GDM1 (cell line): Measurements from ENCODE around the gene OR2T29.
"Not testable (repeated sequence)": the region's sequence is repeated elsewhere in the genome, so short reads cannot be mapped to it uniquely, and the experiment has no call there.

Experiments used
- DNase-seq: peaks from one replicate; lab custom pipeline; 2025; lab: John Stamatoyannopoulos, UW

OR2T29 gene

GRCh38 chr1:248562672-248563071 is at the start of gene OR2T29:
Gene OR2T29 (minus strand): TSS chr1:248562772. CDS start chr1:248559491, 3,281 bp downstream.
- DNase-seq: not testable (repeated sequence)

- no peak for DNase-seq
Observed at GRCh38 chr1:248611883-248612414, 49.4 kb upstream of the OR2T29 start.

- no peak for DNase-seq
Observed at GRCh38 chr1:248610301-248610700, 47.7 kb upstream of the OR2T29 start.

- DNase-seq: no peak
Observed at GRCh38 chr1:248599396-248599795, 36.8 kb upstream of the OR2T29 start.

GRCh38 chr1:248597589-248597988 is 35.0 kb upstream of the OR2T29 start, which contains the start of gene OR2T10:
Gene OR2T10 (minus strand): TSS chr1:248597700. CDS start chr1:248593768, 3,932 bp downstream.
- no peak for DNase-seq

GRCh38 chr1:248596615-248597014 is 34.0 kb upstream of the OR2T29 start:
- DNase-seq: no peak

- DNase-seq: no peak
Observed at GRCh38 chr1:248593226-248593625, 30.7 kb upstream of the OR2T29 start.

- no peak for DNase-seq
Observed at GRCh38 chr1:248592655-248593054, 30.1 kb upstream of the OR2T29 start.

GRCh38 chr1:248590055-248590454 is 27.5 kb upstream of the OR2T29 start:
- no peak for DNase-seq

GRCh38 chr1:248589334-248589733 is 26.8 kb upstream of the OR2T29 start:
- DNase-seq: no peak

- no peak for DNase-seq
Observed at GRCh38 chr1:248585266-248585665, 22.7 kb upstream of the OR2T29 start.

GRCh38 chr1:248576260-248576980 is 13.8 kb upstream of the OR2T29 start:
- no peak for DNase-seq

GRCh38 chr1:248574657-248575056 is 12.1 kb upstream of the OR2T29 start, which contains the start of gene OR2T34:
Gene OR2T34 (minus strand): TSS chr1:248574757. CDS start chr1:248574757, 0 bp downstream.
- not testable (repeated sequence) for DNase-seq

GRCh38 chr1:248573856-248574255 is 11.3 kb upstream of the OR2T29 start:
- not testable (repeated sequence) for DNase-seq

- not testable (repeated sequence) for DNase-seq
Observed at GRCh38 chr1:248572049-248572448, 9.5 kb upstream of the OR2T29 start.

- DNase-seq: not testable (repeated sequence)
Observed at GRCh38 chr1:248570811-248571210, 8.2 kb upstream of the OR2T29 start.

GRCh38 chr1:248569049-248569448 is 6.5 kb upstream of the OR2T29 start:
- DNase-seq: not testable (repeated sequence)

- DNase-seq: not testable (repeated sequence)
Observed at GRCh38 chr1:248565530-248566373, 3.2 kb upstream of the OR2T29 start.

- DNase-seq: not testable (repeated sequence)
Observed at GRCh38 chr1:248551027-248551426, 11.5 kb downstream of the OR2T29 start.

GRCh38 chr1:248547383-248547782 is 15.2 kb downstream of the OR2T29 start:
- DNase-seq: not testable (repeated sequence)

GRCh38 chr1:248537449-248537848 is 25.1 kb downstream of the OR2T29 start:
- DNase-seq: not testable (repeated sequence)

- no peak for DNase-seq
Observed at GRCh38 chr1:248521856-248522255, 40.7 kb downstream of the OR2T29 start.
